ENCODE results near the gene FGB.

The FGB gene

GRCh38 chr4:154582723-154583122 is 19.9 kb downstream of the FGB start:
- no peak overlapping the region for H3K4me3 Mint-ChIP-seq
- no peak overlapping the region for H3K27ac Mint-ChIP-seq
- no peak for TF ChIP-seq CTCF (IDR thresholded peaks at IDR 0.05; ENCODE audit: unreplicated experiment in 3 of 3)
- no peaks in the 10 kb centered on the region for H3K4me1 Mint-ChIP-seq
- no peaks in the 10 kb centered on the region for H3K36me3 Mint-ChIP-seq (ENCODE audit: low read depth)
- H3K27me3 Mint-ChIP-seq (ENCODE audit: low read depth) = no peaks in the 10 kb centered on the region
- no peaks in the 10 kb centered on the region for H3K9me3 Mint-ChIP-seq

GRCh38 chr4:154583230-154583629 is 20.4 kb downstream of the FGB start:
- H3K4me3 Mint-ChIP-seq = no peak overlapping the region
- no peaks in the 10 kb centered on the region for H3K4me1 Mint-ChIP-seq
- H3K27me3 Mint-ChIP-seq (ENCODE audit: low read depth) = no peaks in the 10 kb centered on the region
- no peaks in the 10 kb centered on the region for H3K9me3 Mint-ChIP-seq
- no peaks in the 10 kb centered on the region for H3K36me3 Mint-ChIP-seq (ENCODE audit: low read depth)
- TF ChIP-seq CTCF (IDR thresholded peaks at IDR 0.05; ENCODE audit: unreplicated experiment in 3 of 3) = no peak
- no peak overlapping the region for H3K27ac Mint-ChIP-seq

- no peaks in the 10 kb centered on the region for H3K9me3 Mint-ChIP-seq
- no peaks in the 10 kb centered on the region for H3K27me3 Mint-ChIP-seq (ENCODE audit: low read depth)
- no peak overlapping the region for H3K4me3 Mint-ChIP-seq
- TF ChIP-seq CTCF (IDR thresholded peaks at IDR 0.05; ENCODE audit: unreplicated experiment in 3 of 3) = no peak
- no peak overlapping the region for H3K27ac Mint-ChIP-seq
- H3K36me3 Mint-ChIP-seq (ENCODE audit: low read depth) = no peaks in the 10 kb centered on the region
- H3K4me1 Mint-ChIP-seq = no peaks in the 10 kb centered on the region
Measured at GRCh38 chr4:154583677-154584076, 20.9 kb downstream of the FGB start.

GRCh38 chr4:154584259-154584658 is 21.4 kb downstream of the FGB start:
- Mint-ChIP-seq H3K4me3 (no peak overlapping the region), H3K27ac (no peak overlapping the region), H3K36me3 (ENCODE audit: low read depth) (no peaks in the 10 kb centered on the region), H3K4me1 (no peaks in the 10 kb centered on the region), H3K9me3 (no peaks in the 10 kb centered on the region), H3K27me3 (ENCODE audit: low read depth) (no peaks in the 10 kb centered on the region)
- TF ChIP-seq CTCF (IDR thresholded peaks at IDR 0.05; ENCODE audit: unreplicated experiment in 3 of 3) = no peak

- no peaks in the 10 kb centered on the region for H3K36me3 Mint-ChIP-seq (ENCODE audit: low read depth)
- H3K4me3 Mint-ChIP-seq = no peak overlapping the region
- no peak for TF ChIP-seq CTCF (IDR thresholded peaks at IDR 0.05; ENCODE audit: unreplicated experiment in 3 of 3)
- H3K4me1 Mint-ChIP-seq = no peaks in the 10 kb centered on the region
- H3K27me3 Mint-ChIP-seq (ENCODE audit: low read depth) = no peaks in the 10 kb centered on the region
- H3K27ac Mint-ChIP-seq = no peak overlapping the region
- no peaks in the 10 kb centered on the region for H3K9me3 Mint-ChIP-seq
Measured at GRCh38 chr4:154585369-154586018, 22.7 kb downstream of the FGB start.

GRCh38 chr4:154586296-154587033 is 23.7 kb downstream of the FGB start:
- Mint-ChIP-seq H3K27ac (no peak overlapping the region), H3K36me3 (ENCODE audit: low read depth) (no peaks in the 10 kb centered on the region), H3K27me3 (ENCODE audit: low read depth) (no peaks in the 10 kb centered on the region), H3K4me1 (no peaks in the 10 kb centered on the region), H3K4me3 (no peak overlapping the region), H3K9me3 (no peaks in the 10 kb centered on the region)
- TF ChIP-seq CTCF (IDR thresholded peaks at IDR 0.05; ENCODE audit: unreplicated experiment in 3 of 3) = no peak

All from nephron (organoid).